Cardiac septum (tissue), 1 donor: Measurements from ENCODE around the gene KRTAP5-9. TPM values are rescaled to one million over a fixed set of nuclear protein-coding genes. Genes with fewer than 3 reads are reported as not detected.
"Not testable (repeated sequence)": the region's sequence is repeated elsewhere in the genome, so short reads cannot be mapped to it uniquely, and the experiment has no call there.

ENCODE experiments used
- DNase-seq: peaks from one replicate; pipeline ENCODE4 v3.0.0-alpha.2; 2020; ENCODE audit warnings: low spot score
- intact Hi-C: fragments of 100-400 bp; cut with DNase I; formaldehyde crosslinking; loops from one replicate; pipeline ENCODE4 v1.14.0; 2022
- total RNA-seq: library from RNA; stranded (reverse); fragmentation: NEBNext Ultra II Directional; extraction: Animal tissue kit (Norgen Biotek cat#: 25700); gene quantifications from one replicate; pipeline ENCODE4 v1.2.1, GENCODE V29; 2021
- donor health status: DM: no; HTN: no; CAD: no.

The KRTAP5-9 gene
- total RNA-seq, 1 donor from 2014 or later: not detected

DNA sequence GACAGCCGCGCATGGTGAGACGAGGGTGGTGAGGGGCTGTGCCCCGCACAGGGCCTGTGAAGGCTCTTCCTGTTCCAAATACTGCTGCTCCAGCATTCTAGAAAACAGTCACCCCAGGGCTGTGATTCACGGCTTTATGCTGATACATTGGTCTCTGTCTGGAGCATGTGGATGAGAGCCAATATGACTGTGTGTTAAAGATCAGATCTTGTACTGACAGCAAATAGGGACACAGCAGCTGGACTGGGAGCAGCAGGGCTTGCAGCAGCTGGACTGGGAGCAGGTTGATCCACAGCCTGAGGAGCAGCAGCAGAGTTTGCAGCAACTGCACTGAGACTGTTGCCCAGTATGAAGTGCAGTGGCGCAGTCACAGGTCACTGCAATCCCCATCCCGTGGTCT is 31.3 kb downstream of the KRTAP5-9 start:
- intact Hi-C loops: not testable (repeated sequence)

DNA sequence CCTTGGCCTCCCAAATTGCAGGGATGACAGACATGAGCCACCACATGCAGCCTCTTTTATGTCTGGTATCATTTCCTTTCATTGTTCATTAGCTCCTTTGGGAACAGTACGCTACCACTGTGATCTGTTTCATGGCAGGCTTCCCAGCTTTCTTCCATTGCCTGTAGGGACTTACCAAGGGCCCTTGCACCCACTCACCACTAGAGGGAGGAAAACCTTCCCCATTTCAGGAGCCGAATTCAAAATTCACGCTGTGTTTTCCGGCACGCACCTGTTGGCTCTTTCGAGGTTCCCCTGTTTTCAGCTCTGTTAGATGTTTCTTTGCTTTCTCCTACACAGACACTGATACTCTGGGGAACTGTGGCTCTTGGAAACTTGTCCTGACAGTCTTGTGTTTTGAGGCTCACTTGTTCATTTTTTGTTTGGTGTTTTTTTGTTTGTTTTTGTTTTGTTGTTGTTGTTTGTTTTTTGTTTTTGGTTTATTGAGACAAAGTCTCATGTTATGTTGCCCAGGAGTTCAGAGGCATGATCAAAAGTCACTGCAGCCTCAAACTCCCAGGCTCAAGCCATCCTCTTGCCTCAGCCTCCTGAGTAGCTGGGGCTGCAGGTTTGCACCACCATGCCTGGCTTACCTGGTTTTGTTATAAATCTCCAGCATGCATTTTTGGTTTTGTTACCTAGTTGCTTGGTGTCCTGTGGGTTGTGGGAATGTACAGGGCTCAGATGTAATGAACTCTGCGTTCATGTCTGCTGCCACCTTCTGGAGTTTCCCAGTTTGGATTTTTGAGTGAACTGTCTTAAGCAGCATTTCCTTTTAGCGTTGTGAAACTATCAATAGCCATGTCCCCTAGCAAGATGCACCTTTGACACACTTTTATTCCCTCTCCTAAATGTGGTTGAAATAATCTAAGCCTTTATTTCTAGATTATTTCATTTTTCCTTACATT is 32.1 kb downstream of the KRTAP5-9 start:
- DNase-seq: no peak
- intact Hi-C loops: no loop called here

More for the DNA sequence above, 31.3 kb downstream of the KRTAP5-9 start:
- DNase-seq: not testable (repeated sequence)

DNA sequence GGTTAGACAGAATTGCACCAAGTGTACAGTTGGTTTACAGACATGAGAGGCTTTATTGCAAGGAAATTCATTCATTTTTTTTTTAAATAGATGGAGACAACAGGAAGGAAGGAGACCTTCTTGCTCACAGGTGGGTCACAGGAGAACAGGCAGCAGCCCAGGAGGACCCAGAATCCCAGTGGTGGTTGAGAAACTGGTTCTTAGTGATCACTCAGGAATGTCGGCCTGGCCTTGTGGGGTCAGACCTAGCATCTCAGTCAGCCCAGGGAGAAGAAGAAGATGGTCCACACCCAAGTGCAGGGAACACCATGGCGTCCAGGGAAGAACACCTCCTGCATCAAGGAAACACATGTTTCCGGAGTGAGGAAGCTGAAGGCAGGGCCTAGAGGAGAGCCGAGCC is 33.6 kb downstream of the KRTAP5-9 start:
- intact Hi-C loops: no loop called here
- no peak for DNase-seq

DNA sequence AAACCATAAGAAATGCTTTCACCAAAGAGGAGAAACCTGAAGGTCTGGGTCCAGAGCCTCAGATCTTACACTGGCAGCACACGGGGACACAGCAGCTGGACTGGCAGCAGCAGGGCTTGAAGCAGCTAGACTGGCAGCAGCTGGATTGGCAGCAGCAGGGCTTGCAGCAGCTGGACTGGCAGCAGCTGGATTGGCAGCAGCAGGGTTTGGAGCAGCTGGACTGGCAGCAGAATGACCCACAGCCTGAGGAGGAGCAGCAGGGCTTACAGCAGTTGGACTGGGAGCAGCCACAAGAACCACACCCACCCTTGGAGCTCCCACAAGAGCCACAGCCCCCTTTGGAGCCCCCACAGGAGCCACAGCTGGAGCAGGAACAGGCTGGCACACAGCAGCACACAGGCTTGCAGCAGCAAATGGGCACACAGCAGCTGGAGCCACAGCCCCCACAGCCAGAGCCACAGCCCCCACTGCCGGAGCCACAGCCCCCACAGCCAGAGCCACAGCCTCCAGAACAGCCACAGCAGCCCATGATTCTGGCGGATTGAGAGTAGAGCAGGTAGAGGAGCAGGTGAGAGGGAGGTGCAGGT is 34.2 kb downstream of the KRTAP5-9 start, which contains the start of gene KRTAP5-11:
Gene KRTAP5-11 (minus strand): TSS at position 567 of the 587 bp plus-strand sequence. CDS start 38 bp downstream, at position 529.
- no peak for DNase-seq

DNA sequence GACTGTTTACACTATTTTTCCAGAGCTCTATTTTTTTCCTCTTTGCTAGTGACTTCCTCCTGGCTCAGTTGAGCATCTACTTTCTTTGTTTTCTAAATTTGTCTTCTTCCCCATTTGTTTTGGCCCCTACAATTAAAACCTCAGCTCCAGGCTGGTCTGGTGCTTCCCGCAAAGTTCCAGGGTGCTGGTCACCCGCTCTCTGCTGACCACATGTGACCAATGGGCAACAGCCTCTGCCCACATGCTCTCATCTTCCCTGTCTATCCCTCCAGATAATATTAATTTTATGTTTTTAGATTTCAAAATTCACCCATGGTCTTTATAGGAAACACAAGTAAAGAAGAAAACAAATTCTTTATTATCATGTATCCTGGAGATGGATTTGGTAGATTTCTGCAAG is 34.7 kb downstream of the KRTAP5-9 start:
- intact Hi-C loops, DNase-seq: not testable (repeated sequence)

More for the DNA sequence above, 34.2 kb downstream of the KRTAP5-9 start, which contains the start of gene KRTAP5-11:
- intact Hi-C loops: no loop called here

DNA sequence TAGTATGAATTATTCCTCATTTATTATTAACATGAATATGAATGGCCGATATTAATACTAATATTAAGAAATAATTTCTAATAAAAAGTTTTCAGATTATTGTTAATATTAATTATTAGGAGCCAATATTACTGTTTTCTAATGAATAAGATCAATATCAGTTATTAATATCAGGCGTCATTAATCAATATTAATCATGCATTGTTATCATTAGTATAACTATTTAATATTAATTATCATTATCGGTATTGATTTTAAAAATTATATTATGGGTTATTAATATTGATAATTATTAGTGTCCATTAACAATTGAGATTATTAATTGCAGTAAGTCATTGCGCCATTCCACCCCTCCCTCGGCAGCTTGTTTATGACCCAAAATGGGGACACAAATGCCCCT is 37.5 kb downstream of the KRTAP5-9 start:
- intact Hi-C loops, DNase-seq: not testable (repeated sequence)

DNA sequence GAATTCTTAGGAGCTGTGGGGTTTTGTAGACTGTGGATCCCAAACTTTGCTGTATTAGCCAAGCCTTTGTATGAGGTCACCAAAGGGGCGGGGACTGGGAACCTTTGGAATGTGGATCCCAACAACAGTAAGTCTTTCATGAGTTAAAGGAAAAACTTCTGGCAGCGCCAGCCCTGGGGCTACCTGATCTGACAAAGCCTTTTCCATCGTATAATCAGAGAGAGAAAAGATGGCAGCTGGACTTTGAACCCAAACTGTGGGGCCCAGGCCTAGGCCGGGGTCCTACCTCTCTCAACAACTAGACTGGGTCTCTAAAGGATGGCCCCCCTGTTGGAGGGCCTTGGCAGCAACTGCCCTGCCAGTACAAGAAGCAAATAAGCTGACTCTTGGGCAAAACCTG is 40.1 kb downstream of the KRTAP5-9 start:
- DNase-seq, intact Hi-C loops: not testable (repeated sequence)

DNA sequence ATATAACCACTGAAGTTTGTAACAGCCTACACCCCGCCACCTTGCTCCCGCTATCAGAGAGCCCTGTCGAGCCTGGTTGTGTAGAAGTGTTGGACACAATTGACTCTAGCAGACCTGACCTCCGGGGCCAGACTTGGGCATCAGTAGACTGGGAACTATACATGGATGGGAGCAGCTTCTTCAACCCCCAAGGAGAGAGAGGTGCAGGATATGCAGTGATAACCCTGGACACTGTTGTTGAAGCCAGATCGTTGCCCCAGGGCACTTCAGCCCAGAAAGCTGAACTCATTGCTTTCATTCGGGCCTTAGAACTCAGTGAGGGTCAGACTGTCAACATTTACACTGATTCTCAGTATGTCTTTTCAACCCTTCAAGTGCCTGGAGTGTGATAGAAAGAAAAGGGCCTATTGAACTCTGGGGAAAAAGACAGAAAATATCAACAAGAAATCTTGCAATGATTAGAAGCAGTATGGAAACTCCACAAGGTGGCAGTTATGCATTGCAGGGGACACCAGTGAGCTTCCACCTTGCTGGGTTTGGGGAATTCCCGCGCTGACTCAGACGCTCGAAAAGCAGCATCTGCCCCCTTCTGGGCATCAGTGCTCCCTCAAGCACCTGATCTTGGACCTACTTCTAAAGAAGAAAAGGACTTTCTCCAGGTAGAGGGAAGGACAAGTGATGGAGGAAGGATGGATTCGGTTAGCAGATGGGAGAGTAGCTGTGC is 40.8 kb downstream of the KRTAP5-9 start:
- DNase-seq, intact Hi-C loops: not testable (repeated sequence)

DNA sequence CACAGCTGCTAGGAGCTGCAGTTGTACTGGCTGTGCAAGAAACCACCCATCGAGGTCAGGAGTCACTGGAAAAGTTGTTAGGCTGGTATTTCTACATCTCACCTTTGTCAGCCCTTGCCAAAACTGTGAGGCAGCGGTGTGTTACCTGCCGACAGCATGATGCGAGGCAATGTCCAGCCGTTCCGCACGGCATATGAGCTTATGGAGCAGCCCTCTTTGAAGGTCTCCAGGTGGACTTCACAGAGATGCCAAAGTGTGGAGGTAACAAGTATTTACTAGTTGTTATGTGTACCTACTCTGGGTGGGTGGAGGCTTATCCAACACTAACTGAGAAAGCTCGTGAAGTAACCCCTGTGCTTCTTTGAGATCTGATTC is 41.3 kb downstream of the KRTAP5-9 start:
- intact Hi-C loops, DNase-seq: not testable (repeated sequence)

Other genes with a start within 250 kb of the KRTAP5-9 start
- 31.2 TPM for gene DHCR7, start 100.0 kb upstream of the KRTAP5-9 start, total RNA-seq
- 22.0 TPM for gene NADSYN1, start 95.2 kb upstream of the KRTAP5-9 start, total RNA-seq
- not detected for gene KRTAP5-7, start 21.2 kb upstream of the KRTAP5-9 start, total RNA-seq
- not detected for gene KRTAP5-8, start 10.4 kb upstream of the KRTAP5-9 start, total RNA-seq
- not detected for gene KRTAP5-10, start 17.1 kb downstream of the KRTAP5-9 start, total RNA-seq
- not detected for gene KRTAP5-11, start 34.5 kb downstream of the KRTAP5-9 start, total RNA-seq